Activated CD4-positive, alpha-beta T cell treated with anti-CD3 and anti-CD28 coated beads, Interleukin-2, amount 10 ng/mL, durations not matched to agents 24 days and 14 days (primary cell): ENCODE measurements around the gene RPH3AL. TPM values are rescaled to one million over a fixed set of nuclear protein-coding genes. Genes with fewer than 3 reads are reported as not detected.

ENCODE experiments used
- DNase-seq: peaks from one replicate; pipeline ENCODE4 v3.0.0; 2022
- H3K27ac Mint-ChIP-seq: one replicate; pipeline ENCODE4 v1.8.0; 2022; ENCODE audit warnings: mild to moderate bottlenecking, mixed read lengths
- H3K27me3 Mint-ChIP-seq: one replicate; pipeline ENCODE4 v1.8.0; 2022; ENCODE audit warnings: mixed read lengths
- H3K36me3 Mint-ChIP-seq: one replicate; pipeline ENCODE4 v1.8.0; 2022; ENCODE audit warnings: low read depth, mild to moderate bottlenecking, mixed read lengths
- H3K4me1 Mint-ChIP-seq: one replicate; pipeline ENCODE4 v1.8.0; 2021; ENCODE audit warnings: mixed read lengths
- H3K4me3 Mint-ChIP-seq: one replicate; pipeline ENCODE4 v1.8.0; 2022; ENCODE audit warnings: mild to moderate bottlenecking, moderate library complexity, mixed read lengths
- H3K9me3 Mint-ChIP-seq: one replicate; pipeline ENCODE4 v1.8.0; 2021; ENCODE audit warnings: mixed read lengths
- intact Hi-C: fragments of 100-400 bp; cut with micrococcal nuclease; formaldehyde crosslinking; loops from one replicate; pipeline ENCODE4 v1.15.1; 2023
- total RNA-seq: library from RNA; stranded (reverse); gene quantifications from 2 replicates; pipeline ENCODE4 v1.2.3, GENCODE V29; 2022

The RPH3AL gene
- total RNA-seq, 1 donor from 2014 or later = 3.7 TPM

GRCh38 chr17:305090-305976 is 47.3 kb downstream of the RPH3AL start:
- no peaks in the 10 kb centered on the region for H3K4me1 Mint-ChIP-seq
- no peaks in the 10 kb centered on the region for H3K27me3 Mint-ChIP-seq
- no peaks in the 10 kb centered on the region for H3K36me3 Mint-ChIP-seq
- intact Hi-C loops = no loop called here
- no peaks in the 10 kb centered on the region for H3K9me3 Mint-ChIP-seq
- no peak overlapping the region for H3K27ac Mint-ChIP-seq
- H3K4me3 Mint-ChIP-seq = no peak overlapping the region
- no peak for DNase-seq

- Mint-ChIP-seq H3K4me1 (no peaks in the 10 kb centered on the region), H3K27ac (no peak overlapping the region), H3K4me3 (no peak overlapping the region), H3K27me3 (no peaks in the 10 kb centered on the region), H3K36me3 (no peaks in the 10 kb centered on the region), H3K9me3 (no peaks in the 10 kb centered on the region)
- DNase-seq = no peak
- intact Hi-C loops = no loop called here
These were observed 48.1 kb downstream of the RPH3AL start for GRCh38 chr17:304461-304860.

- Mint-ChIP-seq H3K27ac (no peak overlapping the region), H3K4me3 (no peak overlapping the region), H3K4me1 (no peaks in the 10 kb centered on the region), H3K9me3 (no peaks in the 10 kb centered on the region), H3K36me3 (no peaks in the 10 kb centered on the region), H3K27me3 (no peaks in the 10 kb centered on the region)
- DNase-seq = no peak
- intact Hi-C loops = no loop called here
These were observed 49.4 kb downstream of the RPH3AL start for GRCh38 chr17:303168-303567.

GRCh38 chr17:302300-302698 is 50.3 kb downstream of the RPH3AL start:
- Mint-ChIP-seq H3K4me3 (no peak overlapping the region), H3K27me3 (no peaks in the 10 kb centered on the region), H3K4me1 (no peaks in the 10 kb centered on the region), H3K36me3 (no peaks in the 10 kb centered on the region), H3K9me3 (no peaks in the 10 kb centered on the region), H3K27ac (no peak overlapping the region)
- no peak for DNase-seq
- intact Hi-C loops = no loop called here

GRCh38 chr17:301681-302299 is 50.8 kb downstream of the RPH3AL start:
- intact Hi-C loops = no loop called here
- no peak overlapping the region for H3K27ac Mint-ChIP-seq
- no peaks in the 10 kb centered on the region for H3K36me3 Mint-ChIP-seq
- H3K27me3 Mint-ChIP-seq = no peaks in the 10 kb centered on the region
- no peak overlapping the region for H3K4me3 Mint-ChIP-seq
- H3K4me1 Mint-ChIP-seq = no peaks in the 10 kb centered on the region
- no peaks in the 10 kb centered on the region for H3K9me3 Mint-ChIP-seq
- no peak for DNase-seq

GRCh38 chr17:300881-301280 is 51.7 kb downstream of the RPH3AL start:
- Mint-ChIP-seq H3K36me3 (no peaks in the 10 kb centered on the region), H3K27ac (no peak overlapping the region), H3K4me1 (no peaks in the 10 kb centered on the region), H3K9me3 (no peaks in the 10 kb centered on the region), H3K4me3 (no peak overlapping the region), H3K27me3 (no peaks in the 10 kb centered on the region)
- DNase-seq = no peak
- intact Hi-C loops = no loop called here

GRCh38 chr17:299546-299945 is 53.1 kb downstream of the RPH3AL start:
- Mint-ChIP-seq H3K27ac (no peak overlapping the region), H3K36me3 (no peaks in the 10 kb centered on the region), H3K27me3 (no peaks in the 10 kb centered on the region), H3K9me3 (no peaks in the 10 kb centered on the region), H3K4me1 (no peaks in the 10 kb centered on the region), H3K4me3 (no peak overlapping the region)
- no peak for DNase-seq
- intact Hi-C loops = no loop called here

- H3K9me3 Mint-ChIP-seq = no peaks in the 10 kb centered on the region
- no peaks in the 10 kb centered on the region for H3K27me3 Mint-ChIP-seq
- no peaks in the 10 kb centered on the region for H3K4me1 Mint-ChIP-seq
- H3K27ac Mint-ChIP-seq = no peak overlapping the region
- no peak overlapping the region for H3K4me3 Mint-ChIP-seq
- no peaks in the 10 kb centered on the region for H3K36me3 Mint-ChIP-seq
- DNase-seq = no peak
- intact Hi-C loops = no loop called here
These were observed 53.7 kb downstream of the RPH3AL start for GRCh38 chr17:298791-299450.

- Mint-ChIP-seq H3K36me3 (no peaks in the 10 kb centered on the region), H3K4me1 (peaks cover 3% of the 10 kb centered on the region), H3K9me3 (no peaks in the 10 kb centered on the region), H3K27me3 (no peaks in the 10 kb centered on the region), H3K27ac (no peak overlapping the region), H3K4me3 (no peak overlapping the region)
- intact Hi-C loops = no loop called here
- DNase-seq = no peak
These were observed 54.8 kb downstream of the RPH3AL start for GRCh38 chr17:297758-298157.

- no peak overlapping the region for H3K4me3 Mint-ChIP-seq
- H3K27ac Mint-ChIP-seq = no peak overlapping the region
- no peaks in the 10 kb centered on the region for H3K9me3 Mint-ChIP-seq
- H3K36me3 Mint-ChIP-seq = no peaks in the 10 kb centered on the region
- H3K4me1 Mint-ChIP-seq = peaks cover 3% of the 10 kb centered on the region
- intact Hi-C loops = no loop called here
- H3K27me3 Mint-ChIP-seq = no peaks in the 10 kb centered on the region
- DNase-seq = no peak
These were observed 55.5 kb downstream of the RPH3AL start for GRCh38 chr17:296906-297690.

GRCh38 chr17:296379-296778 is 56.2 kb downstream of the RPH3AL start:
- intact Hi-C loops = no loop called here
- Mint-ChIP-seq H3K27me3 (no peaks in the 10 kb centered on the region), H3K36me3 (no peaks in the 10 kb centered on the region), H3K4me1 (peaks cover 3% of the 10 kb centered on the region), H3K9me3 (no peaks in the 10 kb centered on the region), H3K27ac (no peak overlapping the region), H3K4me3 (no peak overlapping the region)
- DNase-seq = no peak

GRCh38 chr17:292531-293382 is 59.9 kb downstream of the RPH3AL start:
- no peaks in the 10 kb centered on the region for H3K27me3 Mint-ChIP-seq
- no peak for DNase-seq
- peaks cover 3% of the 10 kb centered on the region for H3K4me1 Mint-ChIP-seq
- H3K36me3 Mint-ChIP-seq = no peaks in the 10 kb centered on the region
- H3K4me3 Mint-ChIP-seq = no peak overlapping the region
- H3K9me3 Mint-ChIP-seq = no peaks in the 10 kb centered on the region
- H3K27ac Mint-ChIP-seq = no peak overlapping the region
- intact Hi-C loops = no loop called here

- no peaks in the 10 kb centered on the region for H3K36me3 Mint-ChIP-seq
- no peak overlapping the region for H3K4me3 Mint-ChIP-seq
- H3K4me1 Mint-ChIP-seq = peaks cover 3% of the 10 kb centered on the region
- no peak for DNase-seq
- intact Hi-C loops = no loop called here
- no peaks in the 10 kb centered on the region for H3K9me3 Mint-ChIP-seq
- H3K27me3 Mint-ChIP-seq = no peaks in the 10 kb centered on the region
- no peak overlapping the region for H3K27ac Mint-ChIP-seq
These were observed 60.6 kb downstream of the RPH3AL start for GRCh38 chr17:292016-292415.
